Epithelial cell of proximal tubule (primary cell): ENCODE data around the gene AUTS2. TPM values are rescaled to one million over a fixed set of nuclear protein-coding genes. Genes with fewer than 3 reads are reported as not detected.

Experiments
- DNase-seq: peaks from one replicate; pipeline ENCODE4 v3.0.0-alpha.2; 2011; ENCODE audit warnings: low read depth
- H3K4me3 ChIP-seq: 2 replicates; pipeline ENCODE4 v1.5.1; 2011; ENCODE audit warnings: low read depth, mild to moderate bottlenecking, low read length
- total RNA-seq: library from RNA; depleted of rRNA; stranded (reverse); fragments of >200 nt; gene quantifications from 2 replicates; pipeline ENCODE4 v1.2.3, GENCODE V29; 2015
- TF ChIP-seq, protein P1 (sequence below): conservative IDR thresholded peaks from 2 replicates; pipeline ENCODE4 v1.5.1; 2012; ENCODE audit warnings: low read depth, mild to moderate bottlenecking, low read length

AUTS2 gene
- total RNA-seq, 1 donor from 2014 or later = 10.0 TPM

DNA sequence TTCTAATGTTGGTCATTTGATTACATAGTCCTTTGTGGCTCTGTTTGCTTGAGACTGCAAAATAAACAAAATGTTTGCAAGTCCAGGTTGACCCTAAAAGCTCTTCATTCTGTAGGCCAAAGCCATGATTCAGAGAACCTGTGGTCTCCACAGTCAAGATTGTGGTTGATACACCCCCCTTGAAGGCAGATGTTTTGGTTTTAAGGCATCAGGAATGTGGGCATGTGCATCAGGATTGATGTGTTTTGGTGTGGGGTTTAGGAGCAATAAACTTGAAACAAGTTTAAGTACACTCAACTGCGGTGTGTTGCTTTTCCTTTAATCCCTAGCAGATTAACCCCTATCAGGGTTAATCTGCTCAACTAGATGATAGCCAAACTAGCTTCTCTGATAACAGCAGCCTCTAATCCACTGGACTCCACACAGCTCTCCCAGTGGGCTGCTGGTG is 1154.5 kb downstream of the AUTS2 start:
- TF ChIP-seq, protein P1, sequence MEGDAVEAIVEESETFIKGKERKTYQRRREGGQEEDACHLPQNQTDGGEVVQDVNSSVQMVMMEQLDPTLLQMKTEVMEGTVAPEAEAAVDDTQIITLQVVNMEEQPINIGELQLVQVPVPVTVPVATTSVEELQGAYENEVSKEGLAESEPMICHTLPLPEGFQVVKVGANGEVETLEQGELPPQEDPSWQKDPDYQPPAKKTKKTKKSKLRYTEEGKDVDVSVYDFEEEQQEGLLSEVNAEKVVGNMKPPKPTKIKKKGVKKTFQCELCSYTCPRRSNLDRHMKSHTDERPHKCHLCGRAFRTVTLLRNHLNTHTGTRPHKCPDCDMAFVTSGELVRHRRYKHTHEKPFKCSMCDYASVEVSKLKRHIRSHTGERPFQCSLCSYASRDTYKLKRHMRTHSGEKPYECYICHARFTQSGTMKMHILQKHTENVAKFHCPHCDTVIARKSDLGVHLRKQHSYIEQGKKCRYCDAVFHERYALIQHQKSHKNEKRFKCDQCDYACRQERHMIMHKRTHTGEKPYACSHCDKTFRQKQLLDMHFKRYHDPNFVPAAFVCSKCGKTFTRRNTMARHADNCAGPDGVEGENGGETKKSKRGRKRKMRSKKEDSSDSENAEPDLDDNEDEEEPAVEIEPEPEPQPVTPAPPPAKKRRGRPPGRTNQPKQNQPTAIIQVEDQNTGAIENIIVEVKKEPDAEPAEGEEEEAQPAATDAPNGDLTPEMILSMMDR = no peak
- no peak overlapping the region for H3K4me3 ChIP-seq
- no peak for DNase-seq

GRCh38 chr7:70756789-70757188 is 1158.5 kb downstream of the AUTS2 start:
- H3K4me3 ChIP-seq = no peak overlapping the region
- TF ChIP-seq, protein P1 = no peak
- DNase-seq = no peak

GRCh38 chr7:70758646-70759045 is 1160.4 kb downstream of the AUTS2 start:
- TF ChIP-seq, protein P1 = no peak
- DNase-seq = no peak
- no peak overlapping the region for H3K4me3 ChIP-seq

DNA sequence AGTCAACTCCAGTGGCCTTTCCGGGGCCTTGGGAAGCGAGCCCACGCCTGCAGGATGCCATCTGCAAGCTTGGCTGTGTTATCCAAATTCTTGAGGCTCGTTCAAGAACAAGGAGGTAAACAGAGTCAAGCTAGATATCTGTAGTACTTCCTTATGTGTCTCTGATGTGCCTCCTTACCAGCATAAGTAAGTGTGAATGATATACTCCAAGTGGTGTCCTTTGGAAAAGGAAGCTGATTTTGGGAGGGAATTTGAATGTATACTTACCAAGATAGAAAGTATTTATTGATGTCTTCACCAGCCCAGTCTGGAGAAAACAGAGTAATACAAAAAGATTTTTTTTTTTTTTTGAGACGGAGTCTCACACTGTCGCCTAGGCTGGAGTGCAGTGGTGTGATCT is 1161.4 kb downstream of the AUTS2 start:
- no peak for DNase-seq
- TF ChIP-seq, protein P1 = no peak
- no peak overlapping the region for H3K4me3 ChIP-seq

DNA sequence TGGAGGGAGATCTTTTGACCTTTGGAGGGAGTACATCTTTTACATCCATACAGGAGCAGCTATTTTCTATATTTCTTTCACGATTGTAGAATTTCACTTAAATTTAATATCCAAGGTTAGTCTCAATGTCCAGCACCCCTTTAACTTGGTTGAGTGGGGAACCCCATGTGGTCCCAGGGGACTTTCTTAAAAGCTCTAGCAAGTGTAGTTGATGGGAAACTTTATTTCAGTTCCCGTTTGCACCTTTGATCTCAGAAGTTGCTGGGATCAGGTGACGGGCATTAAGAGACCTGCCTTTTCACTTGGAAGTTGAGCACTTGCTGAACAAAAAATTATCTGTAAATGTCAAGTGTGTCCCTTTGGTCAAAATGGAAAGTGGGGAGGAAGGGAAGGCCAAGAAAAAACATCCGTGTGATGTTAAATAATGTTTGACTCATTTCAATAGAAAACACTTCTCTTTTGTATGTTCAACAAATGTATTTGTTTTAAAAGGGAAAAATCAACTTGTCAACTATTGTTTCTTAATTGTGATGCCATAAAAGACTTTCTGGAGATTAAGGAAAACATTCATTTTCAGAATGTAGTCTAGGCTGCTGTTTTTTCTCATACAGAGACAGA is 1163.5 kb downstream of the AUTS2 start:
- DNase-seq = no peak
- no peak overlapping the region for H3K4me3 ChIP-seq
- TF ChIP-seq, protein P1 = no peak

- TF ChIP-seq, protein P1 = no peak
- H3K4me3 ChIP-seq = no peak overlapping the region
- no peak for DNase-seq
Observed at GRCh38 chr7:70762696-70763095, 1164.4 kb downstream of the AUTS2 start.
